Activated CD4-positive, alpha-beta T cell treated with anti-CD3 and anti-CD28 coated beads for 48 hours (primary cell): ENCODE results near the gene CCDC195.

Experiments used
- DNase-seq: peaks from one replicate; pipeline ENCODE4 v3.0.0-alpha.2; 2020

Gene CCDC195

DNA sequence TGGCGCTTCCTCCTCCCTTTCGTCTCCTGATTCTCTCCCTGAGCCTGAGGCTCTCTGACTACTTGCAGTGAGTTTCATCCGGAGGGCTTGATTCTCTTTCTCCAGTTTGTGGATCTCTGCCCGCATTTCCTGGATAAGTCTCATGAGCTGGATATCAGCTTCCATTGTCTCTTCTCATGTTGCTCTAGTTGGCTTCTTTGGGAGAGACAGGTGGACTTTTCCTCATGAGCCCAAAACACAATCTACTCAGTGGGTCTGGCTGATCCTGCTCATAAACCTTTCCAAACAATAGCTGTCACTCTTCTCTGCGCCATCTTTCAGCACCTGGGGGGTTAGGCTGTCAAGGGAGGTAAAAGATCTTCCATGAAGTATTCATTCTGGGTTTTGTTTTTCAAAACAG lies at the start of gene CCDC195:
CCDC195 (minus strand) TSS at position 165 of the 400 bp plus-strand sequence; CDS start at position 165, 0 bp downstream.
- no peak for DNase-seq

GRCh38 chr2:224764565-224765236 lies 48.5 kb upstream of the CCDC195 start:
- DNase-seq: no peak

DNA sequence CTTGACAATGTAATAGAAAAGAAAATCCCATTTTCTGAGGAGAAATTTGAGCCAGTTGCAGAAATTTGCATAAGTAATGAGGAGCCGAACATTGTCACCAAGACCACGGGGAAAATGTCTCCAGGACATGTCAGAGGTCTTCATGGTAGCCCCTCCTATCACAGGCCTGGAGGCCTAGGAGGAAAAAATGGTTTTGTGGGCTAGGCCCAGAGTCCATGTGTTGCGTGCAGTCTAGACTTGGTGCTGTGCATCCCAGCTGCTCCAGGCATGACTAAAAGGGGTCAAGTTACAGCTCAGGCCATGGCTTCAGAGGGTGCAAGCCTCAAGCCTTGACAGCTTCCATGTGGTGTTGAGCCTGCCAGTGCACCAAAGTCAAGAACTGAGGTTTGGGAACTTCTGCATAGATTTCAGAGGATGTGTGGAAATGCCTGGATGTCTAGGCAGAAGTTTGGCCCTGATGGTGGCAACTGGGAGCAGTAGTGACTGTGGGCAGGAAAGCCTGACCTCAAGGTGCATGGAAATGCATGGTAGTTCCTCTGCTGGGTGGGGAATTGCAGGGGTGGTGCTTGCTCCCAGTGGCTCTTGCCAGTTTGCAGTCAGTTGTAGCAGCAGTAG lies 41.9 kb upstream of the CCDC195 start:
- no peak for DNase-seq

DNA sequence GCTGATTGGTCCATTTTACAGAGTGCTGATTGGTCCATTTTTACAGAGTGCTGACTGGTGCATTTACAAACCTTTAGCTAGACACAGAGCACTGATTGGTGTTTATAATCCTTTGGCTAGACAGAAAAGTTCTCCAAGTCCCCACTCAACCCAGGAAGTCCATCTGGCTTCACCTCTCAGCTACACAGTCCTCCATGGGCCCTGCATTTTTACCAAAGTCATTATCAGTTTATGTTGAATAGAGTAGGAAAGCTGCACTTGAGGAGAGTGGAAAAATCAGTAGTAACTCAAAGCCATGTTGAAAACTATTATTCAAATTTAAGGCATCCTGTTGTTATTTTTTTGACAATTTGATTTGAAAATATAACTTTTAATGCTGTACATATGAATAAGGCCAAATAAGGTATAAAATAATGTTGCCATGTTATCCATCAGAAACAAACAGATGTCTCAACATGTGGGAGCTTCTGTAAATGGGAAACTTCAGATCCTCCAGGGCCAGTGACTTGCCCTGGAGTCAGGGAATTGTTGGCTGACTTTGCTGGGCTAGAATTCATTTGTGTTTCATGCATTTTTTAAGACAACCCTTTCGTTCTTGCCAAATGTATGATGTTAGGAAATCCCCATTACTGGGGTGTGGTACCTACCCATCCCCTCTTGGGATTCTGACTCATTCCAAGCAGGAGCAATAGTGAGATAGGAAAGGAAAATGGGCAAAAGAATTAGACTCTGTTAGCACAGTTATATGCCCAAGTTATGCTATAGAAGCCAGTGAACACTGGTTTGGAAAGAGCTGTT lies 37.8 kb upstream of the CCDC195 start:
- DNase-seq: no peak

- no peak for DNase-seq
These were observed 36.0 kb upstream of the CCDC195 start for GRCh38 chr2:224751996-224752698.

DNA sequence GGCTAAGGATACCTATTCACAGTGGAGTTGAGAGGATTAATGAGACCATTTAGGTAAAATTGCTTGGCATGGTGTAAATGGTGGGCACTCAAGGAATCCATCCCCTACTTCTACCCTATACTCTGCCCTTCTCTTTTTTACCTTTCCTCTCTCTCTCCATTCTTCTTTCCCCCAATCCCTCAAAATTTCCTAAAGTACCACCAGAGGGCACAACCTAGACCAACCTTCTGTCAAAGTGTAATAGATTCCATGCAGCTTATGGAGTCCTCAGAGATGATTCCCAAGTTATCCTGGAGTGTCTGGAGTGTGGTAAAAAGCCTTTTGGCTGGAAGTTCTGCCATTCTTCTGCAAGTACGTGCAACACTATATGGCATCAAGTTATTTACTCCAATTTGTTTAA lies 33.0 kb upstream of the CCDC195 start:
- DNase-seq: no peak

DNA sequence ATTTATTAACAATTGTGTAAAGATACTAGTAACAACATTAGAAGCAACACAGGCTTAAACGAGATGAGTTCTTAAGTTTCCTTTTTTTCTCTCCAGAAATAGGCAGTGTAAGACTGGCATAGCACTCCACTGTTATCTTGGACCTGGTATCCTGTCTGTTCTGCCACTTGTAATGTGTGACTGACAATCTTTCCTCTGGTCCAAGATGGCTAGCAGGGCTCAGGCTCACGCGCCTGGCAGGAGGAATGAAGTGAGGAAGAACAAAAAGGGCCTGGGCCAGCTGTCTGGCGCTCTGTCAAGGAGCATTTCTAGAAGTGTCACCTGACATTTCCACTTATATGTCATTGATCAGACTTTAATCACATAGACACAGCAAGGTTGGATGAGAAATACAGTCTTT lies 31.6 kb upstream of the CCDC195 start:
- no peak for DNase-seq

DNA sequence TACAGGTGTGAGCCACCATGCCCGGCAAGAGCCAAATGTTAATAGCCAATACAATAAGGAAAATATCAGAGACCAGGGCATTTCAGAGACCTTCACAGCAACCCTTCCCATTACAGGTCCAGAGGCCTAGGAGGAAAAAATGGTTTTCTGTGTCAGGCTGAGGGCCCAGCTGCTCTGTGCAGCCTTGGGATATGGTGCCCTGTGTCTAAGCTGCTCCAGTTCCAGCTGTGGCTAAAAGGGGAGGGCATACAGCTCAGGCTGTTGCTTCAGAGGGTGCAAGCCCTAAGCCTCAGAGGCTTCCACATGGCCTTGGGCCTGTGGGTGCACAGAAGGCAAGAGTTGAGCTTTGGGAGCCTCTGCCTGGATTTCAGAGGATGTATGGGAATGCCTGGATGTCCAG lies 20.1 kb upstream of the CCDC195 start:
- no peak for DNase-seq

- DNase-seq: no peak
These were observed 18.8 kb upstream of the CCDC195 start for GRCh38 chr2:224734949-224735348.

DNA sequence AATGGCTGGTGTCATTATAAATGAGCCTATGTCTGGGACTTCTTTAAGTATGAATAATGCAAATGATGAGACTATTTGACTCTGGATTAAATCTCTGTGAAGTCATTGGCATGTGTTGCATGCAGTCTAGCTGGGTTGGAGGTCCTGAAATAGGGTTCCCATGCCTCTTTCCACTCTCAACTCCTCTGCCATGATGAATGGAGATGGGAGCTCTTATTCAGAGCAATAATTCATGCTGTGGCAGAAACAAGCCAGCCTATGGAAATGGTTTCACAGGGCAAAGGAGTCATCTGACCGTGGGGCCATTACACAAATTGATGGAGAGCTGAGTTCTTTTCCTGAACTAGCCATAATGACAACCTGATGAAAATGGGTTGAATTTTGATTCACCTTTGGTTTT lies 15.5 kb upstream of the CCDC195 start:
- DNase-seq: no peak

DNA sequence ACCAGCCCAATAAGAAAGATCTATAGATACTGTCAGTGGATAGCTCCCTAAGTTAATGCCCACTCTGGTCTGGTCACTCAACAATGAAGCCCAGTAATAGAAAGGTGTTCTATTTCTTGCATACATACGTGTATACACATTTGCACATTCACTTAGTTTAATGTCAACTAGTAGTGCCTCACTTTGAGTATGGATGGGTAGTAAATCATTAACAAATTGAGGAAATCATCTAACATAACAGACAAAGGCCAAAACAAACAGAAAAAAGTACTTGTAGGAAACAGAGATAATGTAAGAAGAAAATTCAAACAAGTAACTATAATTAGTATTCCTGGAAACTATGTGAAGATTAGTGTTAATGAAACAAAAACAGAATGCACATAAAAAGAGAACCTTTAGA lies 13.3 kb upstream of the CCDC195 start:
- no peak for DNase-seq

- DNase-seq: no peak
These were observed 8.2 kb upstream of the CCDC195 start for GRCh38 chr2:224724331-224724730.

- no peak for DNase-seq
These were observed 7.5 kb upstream of the CCDC195 start for GRCh38 chr2:224723586-224724217.

- DNase-seq: no peak
These were observed 6.6 kb upstream of the CCDC195 start for GRCh38 chr2:224722770-224723169.

DNA sequence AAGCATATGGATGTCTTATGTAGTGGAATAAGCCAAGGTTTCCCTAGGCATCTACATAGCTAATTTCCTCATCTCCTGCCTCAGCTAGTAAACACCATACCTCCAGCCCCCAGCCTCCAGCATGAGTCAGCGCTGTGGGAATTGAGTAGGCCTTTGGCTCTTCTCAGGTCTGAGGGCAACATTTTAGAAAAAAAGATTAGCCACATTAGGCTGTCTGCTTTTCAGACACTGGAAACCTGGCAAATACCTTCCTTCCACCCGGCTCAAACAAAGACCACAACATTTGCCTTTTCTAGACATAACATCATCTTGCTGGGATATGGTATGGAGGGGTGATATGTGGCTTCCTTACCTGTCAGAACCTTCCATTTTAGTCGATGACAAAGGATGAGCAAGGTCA lies 6.1 kb upstream of the CCDC195 start:
- DNase-seq: peak; percentile 4

DNA sequence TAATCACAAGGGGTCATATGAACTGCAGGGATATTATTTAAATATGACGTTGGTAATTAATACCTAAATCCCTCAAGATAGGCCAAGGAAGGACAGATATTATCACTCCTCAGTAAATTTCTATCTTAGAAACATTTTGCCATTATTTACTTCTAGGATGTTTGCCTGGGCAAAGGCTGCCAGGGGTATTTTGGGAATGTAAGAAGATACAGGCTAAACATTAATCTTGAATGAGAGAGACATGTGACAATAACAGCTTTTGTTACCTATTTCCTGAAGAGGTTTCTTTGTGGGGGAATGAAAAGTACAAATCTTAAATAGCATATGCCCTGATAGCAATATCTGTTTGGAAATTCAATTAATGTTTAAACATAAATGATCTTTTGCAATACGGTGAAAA lies 756 bp upstream of the CCDC195 start:
- DNase-seq: no peak

GRCh38 chr2:224711859-224712665 lies 4.1 kb downstream of the CCDC195 start:
- DNase-seq: no peak

DNA sequence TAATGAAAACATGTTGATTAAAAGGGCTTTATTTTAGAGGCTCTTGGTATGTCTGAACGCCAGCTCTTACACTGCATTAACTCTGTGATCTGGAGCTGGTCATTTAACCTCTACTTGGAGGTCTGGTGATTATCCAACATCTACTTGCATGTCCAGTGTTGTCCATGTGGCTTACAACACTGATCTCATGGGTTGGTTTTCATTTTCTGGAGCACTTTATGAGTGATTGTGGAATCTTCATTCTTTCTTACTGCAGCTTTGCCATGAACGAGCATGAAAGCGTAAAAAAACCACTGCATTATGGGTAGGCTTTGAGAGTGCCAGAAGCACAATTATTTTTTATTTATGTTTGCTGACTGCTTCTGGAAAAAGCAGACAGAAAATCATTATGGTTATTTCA lies 4.8 kb downstream of the CCDC195 start:
- no peak for DNase-seq

DNA sequence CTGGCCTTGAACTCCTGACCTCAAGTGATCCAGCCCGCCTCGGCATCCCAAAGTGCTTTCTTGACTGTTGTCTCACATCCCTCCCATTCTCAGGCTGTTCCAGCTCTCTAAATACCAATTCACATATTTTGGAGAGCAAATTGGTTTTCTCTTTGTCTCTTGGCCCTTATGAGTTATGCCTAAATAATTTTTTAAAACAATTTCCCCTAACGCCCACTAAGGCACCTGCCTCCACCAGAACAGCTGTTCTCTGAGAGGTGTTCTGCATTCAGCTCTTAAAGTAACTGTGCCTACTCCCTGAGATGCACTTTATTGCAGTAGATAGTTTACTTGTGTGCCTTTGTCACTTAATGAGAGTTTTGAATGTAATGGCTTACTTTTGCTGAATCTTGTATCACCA lies 6.9 kb downstream of the CCDC195 start:
- DNase-seq: no peak

GRCh38 chr2:224694502-224694901 lies 21.7 kb downstream of the CCDC195 start:
- DNase-seq: no peak

- no peak for DNase-seq
These were observed 24.6 kb downstream of the CCDC195 start for GRCh38 chr2:224691563-224691962.

DNA sequence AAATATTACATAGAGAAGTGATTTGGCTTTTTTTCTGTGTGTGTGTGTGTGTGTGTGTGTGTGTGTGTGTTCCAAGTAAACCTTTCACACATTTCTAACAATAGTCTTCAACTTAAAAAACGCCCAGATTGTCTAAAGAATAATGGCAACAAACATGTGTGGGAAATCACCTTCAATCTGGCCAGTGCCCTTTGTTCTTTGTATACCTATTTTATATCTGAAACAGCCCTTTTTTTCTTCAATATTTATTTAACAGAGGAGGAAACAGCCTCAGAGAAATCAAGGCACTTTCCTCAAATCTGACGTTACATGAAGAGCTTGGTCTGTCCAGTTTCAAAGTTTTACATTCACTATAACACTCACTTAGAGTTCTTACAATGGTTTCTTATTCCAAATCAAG lies 25.3 kb downstream of the CCDC195 start:
- DNase-seq: no peak
